HEK293 (cell line): ENCODE measurements around the gene KIF5A.
A peak's percentile ranks its signal among the peaks of the same experiment; 100 is the strongest.

ENCODE experiments used
- GFI1B ChIP-seq: fragments of 450-650 bp; formaldehyde crosslinking; IDR thresholded peaks from 2 replicates; pipeline ENCODE4 v1.5.1; 2016; ENCODE audit warnings: missing biosample characterization, missing genetic modification characterization
- HIC1 ChIP-seq: fragments of 450-650 bp; formaldehyde crosslinking; IDR thresholded peaks from 2 replicates; pipeline ENCODE4 v1.5.1; 2016; ENCODE audit warnings: missing biosample characterization, missing genetic modification characterization
- IKZF3 ChIP-seq: fragments of 450-650 bp; IDR thresholded peaks from 2 replicates; pipeline ENCODE4 v1.5.0; 2018; ENCODE audit warnings: missing biosample characterization, mild to moderate bottlenecking, missing genetic modification characterization, moderate library complexity
- KLF8 ChIP-seq: fragments of 450-650 bp; formaldehyde crosslinking; IDR thresholded peaks from 2 replicates; pipeline ENCODE4 v1.5.1; 2016; ENCODE audit warnings: missing biosample characterization, missing genetic modification characterization
- MYNN ChIP-seq: fragments of 450-650 bp; formaldehyde crosslinking; IDR thresholded peaks from 2 replicates; pipeline ENCODE4 v1.5.1; 2016; ENCODE audit warnings: missing biosample characterization, missing genetic modification characterization, borderline replicate concordance
- SP7 ChIP-seq: fragments of 450-650 bp; formaldehyde crosslinking; IDR thresholded peaks from 2 replicates; pipeline ENCODE4 v1.5.1; 2016; ENCODE audit warnings: missing biosample characterization, missing genetic modification characterization
- WT1 ChIP-seq: fragments of 450-650 bp; formaldehyde crosslinking; IDR thresholded peaks from 2 replicates; pipeline ENCODE4 v1.5.1; 2016; ENCODE audit warnings: missing biosample characterization, missing genetic modification characterization
- ZBTB26 ChIP-seq: fragments of 450-650 bp; formaldehyde crosslinking; optimal IDR thresholded peaks from 2 replicates; pipeline ENCODE3; 2016; ENCODE audit warnings: missing biosample characterization, mild to moderate bottlenecking, missing genetic modification characterization
- ZBTB48 ChIP-seq: fragments of 450-650 bp; formaldehyde crosslinking; IDR thresholded peaks from 2 replicates; pipeline ENCODE4 v1.5.1; 2016; ENCODE audit warnings: missing biosample characterization, missing genetic modification characterization
- ZFP69B ChIP-seq: fragments of 450-650 bp; formaldehyde crosslinking; IDR thresholded peaks from 2 replicates; pipeline ENCODE4 v1.5.1; 2016; ENCODE audit warnings: missing biosample characterization, missing genetic modification characterization
- ZIC2 ChIP-seq: fragments of 450-650 bp; formaldehyde crosslinking; IDR thresholded peaks from 2 replicates; pipeline ENCODE4 v1.5.1; 2016; ENCODE audit warnings: missing biosample characterization, missing genetic modification characterization
- ZNF114 ChIP-seq: fragments of 450-650 bp; formaldehyde crosslinking; IDR thresholded peaks from 2 replicates; pipeline ENCODE4 v1.5.0; 2017; ENCODE audit warnings: missing biosample characterization, missing genetic modification characterization
- ZNF121 ChIP-seq: fragments of 450-650 bp; formaldehyde crosslinking; IDR thresholded peaks from 2 replicates; pipeline ENCODE4 v1.5.1; 2016; ENCODE audit warnings: missing biosample characterization, missing genetic modification characterization
- ZNF138 ChIP-seq: fragments of 450-650 bp; formaldehyde crosslinking; IDR thresholded peaks from 2 replicates; pipeline ENCODE4 v1.5.1; 2016; ENCODE audit warnings: missing biosample characterization, missing genetic modification characterization, borderline replicate concordance
- ZNF169 ChIP-seq: fragments of 450-650 bp; formaldehyde crosslinking; IDR thresholded peaks from 2 replicates; pipeline ENCODE4 v1.5.1; 2016; ENCODE audit warnings: missing biosample characterization, missing genetic modification characterization
- ZNF174 ChIP-seq: fragments of 450-650 bp; formaldehyde crosslinking; IDR thresholded peaks from 2 replicates; pipeline ENCODE4 v1.5.0; 2017; ENCODE audit warnings: missing biosample characterization, mild to moderate bottlenecking, missing genetic modification characterization
- ZNF19 ChIP-seq: fragments of 450-650 bp; formaldehyde crosslinking; IDR thresholded peaks from 2 replicates; pipeline ENCODE4; 2016; ENCODE audit warnings: missing biosample characterization, missing genetic modification characterization, low read depth
- ZNF223 ChIP-seq: fragments of 450-650 bp; formaldehyde crosslinking; IDR thresholded peaks from 2 replicates; pipeline ENCODE4 v1.5.1; 2016; ENCODE audit warnings: missing biosample characterization, missing genetic modification characterization
- ZNF292 ChIP-seq: fragments of 450-650 bp; formaldehyde crosslinking; IDR thresholded peaks from 2 replicates; pipeline ENCODE4 v1.5.1; 2016; ENCODE audit warnings: low read depth, missing biosample characterization, missing genetic modification characterization, borderline replicate concordance
- ZNF324 ChIP-seq: fragments of 450-650 bp; formaldehyde crosslinking; IDR thresholded peaks from 2 replicates; pipeline ENCODE4 v1.5.1; 2016; ENCODE audit warnings: missing biosample characterization, missing genetic modification characterization
- ZNF335 ChIP-seq: fragments of 450-650 bp; formaldehyde crosslinking; conservative IDR thresholded peaks from 2 replicates; pipeline ENCODE4 v1.5.1; 2016; ENCODE audit warnings: missing biosample characterization, missing genetic modification characterization
- ZNF394 ChIP-seq: fragments of 450-650 bp; formaldehyde crosslinking; IDR thresholded peaks from 2 replicates; pipeline ENCODE4 v1.5.1; 2016; ENCODE audit warnings: missing biosample characterization, missing genetic modification characterization, mild to moderate bottlenecking, moderate library complexity, borderline replicate concordance
- ZNF423 ChIP-seq: fragments of 450-650 bp; formaldehyde crosslinking; IDR thresholded peaks from 2 replicates; pipeline ENCODE4 v1.5.1; 2016; ENCODE audit warnings: missing biosample characterization, missing genetic modification characterization
- ZNF426 ChIP-seq: fragments of 450-650 bp; formaldehyde crosslinking; IDR thresholded peaks from 2 replicates; pipeline ENCODE4 v1.5.1; 2017; ENCODE audit warnings: missing biosample characterization, missing genetic modification characterization, mild to moderate bottlenecking, inconsistent platforms, moderate library complexity
- ZNF48 ChIP-seq: fragments of 450-650 bp; formaldehyde crosslinking; IDR thresholded peaks from 2 replicates; pipeline ENCODE4 v1.5.1; 2016; ENCODE audit warnings: missing biosample characterization, missing genetic modification characterization
- ZNF510 ChIP-seq: fragments of 450-650 bp; formaldehyde crosslinking; IDR thresholded peaks from 2 replicates; pipeline ENCODE4 v1.5.1; 2018; ENCODE audit warnings: mild to moderate bottlenecking, missing genetic modification characterization, missing biosample characterization; ENCODE audit not compliant: insufficient replicate concordance
- ZNF514 ChIP-seq: fragments of 450-650 bp; formaldehyde crosslinking; IDR thresholded peaks from 2 replicates; pipeline ENCODE4 v1.5.1; 2016; ENCODE audit warnings: missing biosample characterization, missing genetic modification characterization
- ZNF529 ChIP-seq: fragments of 450-650 bp; formaldehyde crosslinking; IDR thresholded peaks from 2 replicates; pipeline ENCODE4 v1.5.1; 2017; ENCODE audit warnings: missing genetic modification characterization, missing biosample characterization; ENCODE audit not compliant: insufficient replicate concordance
- ZNF530 ChIP-seq: fragments of 450-650 bp; formaldehyde crosslinking; IDR thresholded peaks from 2 replicates; pipeline ENCODE4 v1.5.1; 2016; ENCODE audit warnings: low read depth, missing biosample characterization, missing genetic modification characterization
- ZNF544 ChIP-seq: fragments of 450-650 bp; formaldehyde crosslinking; IDR thresholded peaks from 2 replicates; pipeline ENCODE4 v1.5.0; 2017; ENCODE audit warnings: missing biosample characterization, missing genetic modification characterization
- ZNF585B ChIP-seq: fragments of 450-650 bp; formaldehyde crosslinking; IDR thresholded peaks from 2 replicates; pipeline ENCODE4 v1.5.1; 2016; ENCODE audit warnings: missing biosample characterization, missing genetic modification characterization
- ZNF791 ChIP-seq: fragments of 450-650 bp; formaldehyde crosslinking; IDR thresholded peaks from 2 replicates; pipeline ENCODE4 v1.5.1; 2016; ENCODE audit warnings: missing biosample characterization, missing genetic modification characterization
- ZSCAN5A ChIP-seq: fragments of 450-650 bp; formaldehyde crosslinking; IDR thresholded peaks from 2 replicates; pipeline ENCODE4 v1.5.1; 2016; ENCODE audit warnings: missing biosample characterization, missing genetic modification characterization
- TF ChIP-seq, protein P1 (sequence below): fragments of 450-650 bp; formaldehyde crosslinking; IDR thresholded peaks from 2 replicates; pipeline ENCODE4 v1.5.1; 2016; ENCODE audit warnings: missing biosample characterization, missing genetic modification characterization

The KIF5A gene

DNA sequence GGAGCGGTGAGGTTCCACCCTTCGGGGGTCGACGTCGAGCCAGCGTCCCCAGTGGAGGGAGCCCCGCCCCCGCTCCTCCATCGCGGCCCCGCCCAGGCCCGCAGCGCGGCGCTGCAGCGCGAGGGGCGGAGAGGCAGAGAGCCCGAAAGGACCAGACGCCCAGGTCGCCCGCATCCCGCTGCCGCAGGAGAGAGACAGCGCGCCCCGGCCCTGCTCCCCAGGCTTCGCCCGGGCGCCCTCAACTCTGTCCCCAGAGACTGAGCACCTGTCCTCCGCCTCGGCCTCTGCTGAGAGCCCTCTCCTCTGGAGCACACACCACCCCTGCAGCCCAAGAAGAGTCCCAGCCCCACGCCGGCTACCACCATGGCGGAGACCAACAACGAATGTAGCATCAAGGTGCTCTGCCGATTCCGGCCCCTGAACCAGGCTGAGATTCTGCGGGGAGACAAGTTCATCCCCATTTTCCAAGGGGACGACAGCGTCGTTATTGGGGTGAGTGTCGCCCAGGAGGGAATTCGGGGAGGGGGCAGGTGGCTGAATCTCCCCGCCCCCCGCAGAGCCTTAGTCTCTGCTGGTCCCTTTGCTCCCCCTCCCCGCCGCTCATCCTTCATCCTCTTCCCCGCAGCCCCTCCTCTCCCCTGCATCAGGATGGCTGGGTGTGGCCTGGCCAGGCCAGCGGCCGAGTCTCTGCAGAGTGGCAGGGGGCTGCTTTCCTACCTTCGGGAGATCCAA, at the start of gene KIF5A (continued):
- TF ChIP-seq ZNF529 (tag by site-specific recombination) (no peak), ZNF223 (tag by site-specific recombination) (no peak), ZNF19 (no peak), ZNF394 (no peak), IKZF3 (no peak), ZNF324 (tag by site-specific recombination) (no peak), ZNF121 (tag by site-specific recombination) (no peak), ZNF514 (tag by site-specific recombination) (no peak), ZNF169 (no peak), ZNF544 (tag by site-specific recombination) (no peak), ZNF530 (tag by site-specific recombination) (no peak), ZFP69B (tag by site-specific recombination) (no peak), ZSCAN5A (tag by site-specific recombination) (no peak), WT1 (tag by site-specific recombination) (no peak), ZNF292 (tag by site-specific recombination) (no peak), ZBTB26 (peak; percentile 63), ZNF174 (no peak), HIC1 (tag by site-specific recombination) (no peak), KLF8 (tag by site-specific recombination) (peak; percentile 61; the same call in 1 of the 2 replicates), MYNN (tag by site-specific recombination) (no peak), ZNF335 (tag by site-specific recombination) (peak; percentile 54), ZIC2 (tag by site-specific recombination) (no peak), ZNF791 (tag by site-specific recombination) (no peak), ZNF426 (no peak), GFI1B (tag by site-specific recombination) (no peak), ZNF585B (tag by site-specific recombination) (no peak), ZNF114 (no peak), ZNF48 (tag by site-specific recombination) (no peak), SP7 (tag by site-specific recombination) (peak; percentile 41; the same call in 1 of the 2 replicates), ZBTB48 (tag by site-specific recombination) (no peak), ZNF423 (tag by site-specific recombination) (no peak), ZNF510 (tag by site-specific recombination) (no peak), ZNF138 (tag by site-specific recombination) (no peak)
- TF ChIP-seq, protein P1, sequence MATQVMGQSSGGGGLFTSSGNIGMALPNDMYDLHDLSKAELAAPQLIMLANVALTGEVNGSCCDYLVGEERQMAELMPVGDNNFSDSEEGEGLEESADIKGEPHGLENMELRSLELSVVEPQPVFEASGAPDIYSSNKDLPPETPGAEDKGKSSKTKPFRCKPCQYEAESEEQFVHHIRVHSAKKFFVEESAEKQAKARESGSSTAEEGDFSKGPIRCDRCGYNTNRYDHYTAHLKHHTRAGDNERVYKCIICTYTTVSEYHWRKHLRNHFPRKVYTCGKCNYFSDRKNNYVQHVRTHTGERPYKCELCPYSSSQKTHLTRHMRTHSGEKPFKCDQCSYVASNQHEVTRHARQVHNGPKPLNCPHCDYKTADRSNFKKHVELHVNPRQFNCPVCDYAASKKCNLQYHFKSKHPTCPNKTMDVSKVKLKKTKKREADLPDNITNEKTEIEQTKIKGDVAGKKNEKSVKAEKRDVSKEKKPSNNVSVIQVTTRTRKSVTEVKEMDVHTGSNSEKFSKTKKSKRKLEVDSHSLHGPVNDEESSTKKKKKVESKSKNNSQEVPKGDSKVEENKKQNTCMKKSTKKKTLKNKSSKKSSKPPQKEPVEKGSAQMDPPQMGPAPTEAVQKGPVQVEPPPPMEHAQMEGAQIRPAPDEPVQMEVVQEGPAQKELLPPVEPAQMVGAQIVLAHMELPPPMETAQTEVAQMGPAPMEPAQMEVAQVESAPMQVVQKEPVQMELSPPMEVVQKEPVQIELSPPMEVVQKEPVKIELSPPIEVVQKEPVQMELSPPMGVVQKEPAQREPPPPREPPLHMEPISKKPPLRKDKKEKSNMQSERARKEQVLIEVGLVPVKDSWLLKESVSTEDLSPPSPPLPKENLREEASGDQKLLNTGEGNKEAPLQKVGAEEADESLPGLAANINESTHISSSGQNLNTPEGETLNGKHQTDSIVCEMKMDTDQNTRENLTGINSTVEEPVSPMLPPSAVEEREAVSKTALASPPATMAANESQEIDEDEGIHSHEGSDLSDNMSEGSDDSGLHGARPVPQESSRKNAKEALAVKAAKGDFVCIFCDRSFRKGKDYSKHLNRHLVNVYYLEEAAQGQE = no peak
